Vagina (tissue), 2 donors: ENCODE measurements around the gene RAB6A. TPM values are rescaled to one million over a fixed set of nuclear protein-coding genes. Genes with fewer than 3 reads are reported as not detected.

Source experiments
- DNase-seq, 2 donors: peaks; one replicate each; pipeline ENCODE4 v3.0.0-alpha.2; 2017; ENCODE audit errors: extremely low spot score in 2 of 2
- H3K27ac ChIP-seq: fragments of 200-600 bp; sonication (generic); one replicate; pipeline ENCODE4 v1.5.1; 2019
- H3K27me3 ChIP-seq: fragments of 200-600 bp; sonication (generic); one replicate; pipeline ENCODE4 v1.5.1; 2019
- H3K36me3 ChIP-seq, 2 donors: fragments of 200-600 bp; sonication (generic); one replicate each; pipeline ENCODE4 v1.5.1; 2017 to 2019
- H3K4me1 ChIP-seq: fragments of 200-600 bp; sonication (generic); one replicate; pipeline ENCODE4 v1.5.1; 2019
- H3K4me3 ChIP-seq, 2 donors: fragments of 200-600 bp; sonication (generic); 1 replicate in 1 of 2; 2 replicates in 1 of 2; pipeline ENCODE4 v1.5.1; 2016 to 2019
- H3K9me3 ChIP-seq: fragments of 200-600 bp; sonication (generic); one replicate; pipeline ENCODE4 v1.5.1; 2019
- POLR2A ChIP-seq, 2 donors: fragments of 450-650 bp; IDR thresholded peaks; one replicate each; pipeline ENCODE4 v1.6.1; 2017; ENCODE audit warnings: antibody characterized with exemption in 2 of 2, mild to moderate bottlenecking in 2 of 2, moderate library complexity in 2 of 2
- POLR2AphosphoS5 ChIP-seq, 2 donors: sonication (generic); formaldehyde crosslinking; IDR thresholded peaks; one replicate each; pipeline ENCODE4 v1.9.0; 2017; ENCODE audit warnings: antibody characterized with exemption in 2 of 2, mild to moderate bottlenecking in 2 of 2, low read depth in 1 of 2; ENCODE audit not compliant: insufficient read depth in 1 of 2
- intact Hi-C: fragments of 100-400 bp; cut with DNase I; formaldehyde crosslinking; loops from one replicate; pipeline ENCODE4 v1.15.1; 2023
- total RNA-seq: library from RNA; depleted of rRNA; stranded (reverse); fragments of >200 nt; gene quantifications from one replicate; pipeline ENCODE4 v1.2.3, GENCODE V29; 2016
- TF ChIP-seq, protein P1 (sequence below), 3 experiments: fragments of 450-650 bp in 2 of 3; fragments of 200-600 bp in 1 of 3; sonication (generic) in 1 of 3; IDR thresholded peaks; one replicate each; pipeline ENCODE4 v1.5.1; 2017 to 2019; ENCODE audit warnings: antibody characterized with exemption in 3 of 3, mild to moderate bottlenecking in 2 of 3, moderate library complexity in 2 of 3

Gene RAB6A
- total RNA-seq, 1 donor from 2014 or later = 148 TPM

DNA sequence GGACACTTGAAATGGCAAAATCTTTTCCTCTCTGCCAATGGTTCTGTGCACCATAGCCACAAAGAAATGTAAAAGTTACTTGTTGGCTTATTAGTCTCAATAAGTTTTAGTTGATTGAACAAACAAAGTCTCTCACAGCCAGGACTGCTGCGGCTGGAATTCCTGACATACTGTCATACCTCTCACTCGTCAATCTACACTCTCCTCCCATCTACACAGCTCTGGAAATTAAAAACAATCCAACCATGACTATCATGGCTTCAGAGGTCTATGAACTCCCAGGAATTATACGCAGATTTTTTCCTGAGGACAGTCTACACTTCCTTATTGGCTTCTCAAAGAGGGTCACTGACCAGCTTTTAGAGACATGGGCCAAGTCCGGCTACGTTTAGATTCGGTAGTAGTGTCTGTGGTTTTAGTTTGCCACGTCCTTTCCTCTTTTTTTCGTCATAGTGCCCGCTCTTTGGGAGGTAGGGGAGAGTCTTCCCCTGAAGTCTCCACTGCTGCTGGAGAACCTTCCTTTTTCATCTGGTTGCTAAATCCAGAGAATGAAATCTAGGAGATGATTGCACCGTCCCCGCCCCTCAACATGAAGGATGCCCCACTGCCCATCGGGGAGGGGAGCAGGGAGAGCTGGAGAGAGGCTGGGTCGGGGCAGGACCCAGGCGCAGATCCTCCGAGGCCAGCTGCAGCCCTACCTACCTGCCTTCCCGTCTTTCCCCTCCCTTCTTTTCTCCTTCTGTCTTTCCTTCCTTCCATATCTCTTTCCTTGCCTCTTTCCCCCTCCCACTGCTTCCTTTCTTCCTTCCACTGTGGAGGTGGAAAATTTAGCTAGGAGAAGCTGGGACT is 115.5 kb downstream of the RAB6A start:
- DNase-seq = no peak
- no peaks in the 10 kb centered on the region for H3K36me3 ChIP-seq
- H3K4me3 ChIP-seq = no peak overlapping the region
- intact Hi-C loops = no loop called here
- no peaks in the 10 kb centered on the region for H3K9me3 ChIP-seq
- H3K27ac ChIP-seq = no peak overlapping the region
- H3K4me1 ChIP-seq = peaks cover 11% of the 10 kb centered on the region
- H3K27me3 ChIP-seq = no peaks in the 10 kb centered on the region
- no peak for TF ChIP-seq POLR2A (IDR thresholded peaks at IDR 0.05)
- TF ChIP-seq, protein P1, sequence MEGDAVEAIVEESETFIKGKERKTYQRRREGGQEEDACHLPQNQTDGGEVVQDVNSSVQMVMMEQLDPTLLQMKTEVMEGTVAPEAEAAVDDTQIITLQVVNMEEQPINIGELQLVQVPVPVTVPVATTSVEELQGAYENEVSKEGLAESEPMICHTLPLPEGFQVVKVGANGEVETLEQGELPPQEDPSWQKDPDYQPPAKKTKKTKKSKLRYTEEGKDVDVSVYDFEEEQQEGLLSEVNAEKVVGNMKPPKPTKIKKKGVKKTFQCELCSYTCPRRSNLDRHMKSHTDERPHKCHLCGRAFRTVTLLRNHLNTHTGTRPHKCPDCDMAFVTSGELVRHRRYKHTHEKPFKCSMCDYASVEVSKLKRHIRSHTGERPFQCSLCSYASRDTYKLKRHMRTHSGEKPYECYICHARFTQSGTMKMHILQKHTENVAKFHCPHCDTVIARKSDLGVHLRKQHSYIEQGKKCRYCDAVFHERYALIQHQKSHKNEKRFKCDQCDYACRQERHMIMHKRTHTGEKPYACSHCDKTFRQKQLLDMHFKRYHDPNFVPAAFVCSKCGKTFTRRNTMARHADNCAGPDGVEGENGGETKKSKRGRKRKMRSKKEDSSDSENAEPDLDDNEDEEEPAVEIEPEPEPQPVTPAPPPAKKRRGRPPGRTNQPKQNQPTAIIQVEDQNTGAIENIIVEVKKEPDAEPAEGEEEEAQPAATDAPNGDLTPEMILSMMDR (IDR thresholded peaks at IDR 0.05) = no peak

DNA sequence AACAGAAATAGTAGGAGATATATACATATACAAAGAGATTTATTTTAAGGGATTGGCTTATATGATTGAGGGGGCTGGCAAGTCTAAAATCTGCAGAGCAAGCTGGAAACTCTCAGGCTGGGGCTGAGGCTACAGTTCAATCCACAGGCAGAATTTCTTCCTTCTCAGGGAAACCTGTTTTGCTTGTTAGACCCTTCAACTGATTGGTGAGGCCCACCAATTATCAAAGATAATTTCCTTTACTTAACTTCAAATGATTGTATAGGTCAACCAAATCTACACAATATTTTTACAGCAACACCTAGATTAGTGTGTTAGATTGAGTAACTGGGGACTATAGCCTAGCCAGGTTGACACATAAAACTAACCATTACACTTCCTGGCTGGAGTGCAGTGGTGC is 119.2 kb downstream of the RAB6A start:
- no peaks in the 10 kb centered on the region for H3K4me1 ChIP-seq
- no peak overlapping the region for H3K27ac ChIP-seq
- DNase-seq = no peak
- no peak overlapping the region for H3K4me3 ChIP-seq
- H3K36me3 ChIP-seq = no peaks in the 10 kb centered on the region
- no peaks in the 10 kb centered on the region for H3K27me3 ChIP-seq
- H3K9me3 ChIP-seq = no peaks in the 10 kb centered on the region
- intact Hi-C loops = no loop called here
- no peak for TF ChIP-seq POLR2AphosphoS5 (IDR thresholded peaks at IDR 0.05; ENCODE audit: insufficient read depth in 1 of 2, low read depth in 1 of 2)
- no peak for TF ChIP-seq POLR2A (IDR thresholded peaks at IDR 0.05)
- TF ChIP-seq, protein P1 (IDR thresholded peaks at IDR 0.05) = no peak

DNA sequence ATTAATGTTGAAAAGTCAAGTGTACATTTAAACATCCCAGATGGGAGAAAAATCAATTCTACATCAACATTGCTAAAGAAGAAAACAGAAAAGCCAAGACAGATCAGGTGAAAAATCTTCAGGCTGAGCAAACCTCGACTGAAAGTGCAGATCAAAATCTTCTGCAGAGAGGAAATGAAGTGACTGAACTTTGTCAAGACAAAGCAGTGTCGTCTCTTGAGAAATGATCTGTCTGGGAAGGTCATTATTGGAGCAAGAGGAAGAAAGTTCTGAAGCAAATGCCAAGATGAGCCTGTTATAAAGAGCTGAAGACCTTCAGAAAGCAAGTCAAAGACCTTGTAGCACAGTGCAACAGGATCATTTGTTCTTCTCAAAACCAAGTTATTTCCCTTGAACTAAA is 120.3 kb downstream of the RAB6A start:
- H3K9me3 ChIP-seq = no peaks in the 10 kb centered on the region
- intact Hi-C loops = no loop called here
- TF ChIP-seq POLR2A (IDR thresholded peaks at IDR 0.05) = no peak
- no peak for TF ChIP-seq POLR2AphosphoS5 (IDR thresholded peaks at IDR 0.05; ENCODE audit: insufficient read depth in 1 of 2, low read depth in 1 of 2)
- TF ChIP-seq, protein P1 (IDR thresholded peaks at IDR 0.05) = no peak
- H3K27ac ChIP-seq = no peak overlapping the region
- no peak overlapping the region for H3K4me3 ChIP-seq
- DNase-seq = no peak
- H3K4me1 ChIP-seq = no peaks in the 10 kb centered on the region
- no peaks in the 10 kb centered on the region for H3K36me3 ChIP-seq
- no peaks in the 10 kb centered on the region for H3K27me3 ChIP-seq

- intact Hi-C loops = no loop called here
- TF ChIP-seq, protein P1 (IDR thresholded peaks at IDR 0.05) = no peak
- TF ChIP-seq POLR2A (IDR thresholded peaks at IDR 0.05) (no peak), POLR2AphosphoS5 (IDR thresholded peaks at IDR 0.05; ENCODE audit: insufficient read depth in 1 of 2, low read depth in 1 of 2) (no peak)
- Histone ChIP-seq H3K27me3 (no peaks in the 10 kb centered on the region), H3K27ac (no peak overlapping the region), H3K4me3 (no peak overlapping the region), H3K36me3 (no peaks in the 10 kb centered on the region), H3K4me1 (no peaks in the 10 kb centered on the region), H3K9me3 (no peaks in the 10 kb centered on the region)
- DNase-seq = no peak
Measured at GRCh38 chr11:73637012-73637411, 123.9 kb downstream of the RAB6A start.

DNA sequence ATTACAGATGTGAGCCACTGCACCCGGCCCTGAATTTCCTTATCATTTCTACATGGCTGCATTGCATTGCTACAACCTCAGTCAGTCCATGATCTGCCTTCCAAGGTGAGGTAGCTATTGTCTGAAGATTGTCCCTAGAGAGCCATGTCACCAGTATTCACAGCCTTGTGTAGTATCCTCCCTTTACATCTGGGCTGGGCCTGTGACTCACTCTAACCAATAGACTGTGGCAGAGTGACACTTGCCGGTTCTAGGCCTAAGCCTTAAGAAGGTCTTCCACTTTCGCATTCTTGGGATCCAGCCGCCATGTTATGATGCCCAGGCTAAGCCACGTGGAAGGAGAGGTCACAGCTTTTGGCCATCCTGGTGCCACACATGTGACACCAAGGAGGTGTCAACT is 124.6 kb downstream of the RAB6A start:
- no peaks in the 10 kb centered on the region for H3K4me1 ChIP-seq
- H3K9me3 ChIP-seq = no peaks in the 10 kb centered on the region
- intact Hi-C loops = no loop called here

More for the DNA sequence above, 124.6 kb downstream of the RAB6A start:
- Histone ChIP-seq H3K27me3 (no peaks in the 10 kb centered on the region), H3K4me3 (no peak overlapping the region), H3K27ac (no peak overlapping the region), H3K36me3 (no peaks in the 10 kb centered on the region)
- TF ChIP-seq POLR2AphosphoS5 (IDR thresholded peaks at IDR 0.05; ENCODE audit: insufficient read depth in 1 of 2, low read depth in 1 of 2) (no peak), POLR2A (IDR thresholded peaks at IDR 0.05) (no peak)
- TF ChIP-seq, protein P1 (IDR thresholded peaks at IDR 0.05) = no peak
- DNase-seq = no peak
